CD14-positive monocyte (primary cell): Measurements from ENCODE around the gene FAM240A. TPM values are rescaled to one million over a fixed set of nuclear protein-coding genes. Genes with fewer than 3 reads are reported as not detected.

ENCODE experiments used
- DNase-seq, 3 donors: peaks; one replicate each; pipeline ENCODE4 v3.0.0-alpha.2; 2011 to 2022
- H2AFZ ChIP-seq: 2 replicates; pipeline ENCODE4 v1.6.0; 2012; ENCODE audit warnings: mild to moderate bottlenecking, low read depth, low read length, inconsistent platforms; ENCODE audit not compliant: insufficient read depth, poor library complexity, severe bottlenecking
- H3K27ac ChIP-seq, 2 donors: 1 replicate in 1 of 2; 2 replicates in 1 of 2; pipeline ENCODE4 v1.5.1; 2012 to 2013; ENCODE audit warnings: low read length in 2 of 2, control low read depth in 1 of 2, inconsistent platforms in 1 of 2, low read depth in 1 of 2, mild to moderate bottlenecking in 1 of 2
- H3K27me3 ChIP-seq, 2 donors: one replicate each; pipeline versions ENCODE4 v1.6.0 to v1.6.1; 2011 to 2013; ENCODE audit warnings: low read length in 2 of 2; ENCODE audit not compliant: control insufficient read depth in 2 of 2, insufficient read depth in 2 of 2
- H3K36me3 ChIP-seq, 2 donors: replicated peaks in 1 of 2; 1 replicate in 1 of 2; 2 replicates in 1 of 2; pipeline versions ENCODE4 v1.5.1 to v1.6.1; 2012 to 2013; ENCODE audit warnings: low read length in 2 of 2, control low read depth in 1 of 2, inconsistent platforms in 1 of 2, mild to moderate bottlenecking in 1 of 2; ENCODE audit not compliant: insufficient read depth in 2 of 2, control insufficient read depth in 1 of 2
- H3K4me1 ChIP-seq, 2 donors: 1 replicate in 1 of 2; 2 replicates in 1 of 2; pipeline versions ENCODE4 v1.5.1 to v1.6.1; 2012 to 2013; ENCODE audit warnings: low read length in 2 of 2, control low read depth in 1 of 2, inconsistent platforms in 1 of 2, mild to moderate bottlenecking in 1 of 2, moderate library complexity in 1 of 2; ENCODE audit not compliant: insufficient read depth in 2 of 2, control insufficient read depth in 1 of 2
- H3K4me2 ChIP-seq: replicated peaks from 2 replicates; pipeline ENCODE3; 2012; ENCODE audit warnings: low read length, moderate library complexity, mild to moderate bottlenecking; ENCODE audit not compliant: poor library complexity, severe bottlenecking; ENCODE audit errors: extremely low read depth
- H3K4me3 ChIP-seq, 3 experiments: fragments of 200-600 bp in 1 of 3; sonication (generic) in 1 of 3; replicated peaks in 1 of 3; 1 replicate in 2 of 3; 2 replicates in 1 of 3; pipeline ENCODE4 v1.5.1; 2011 to 2013; ENCODE audit warnings: low read length in 3 of 3, mild to moderate bottlenecking in 3 of 3, control low read depth in 2 of 3, low read depth in 2 of 3, inconsistent platforms in 1 of 3, moderate library complexity in 1 of 3
- H3K79me2 ChIP-seq: 2 replicates; pipeline ENCODE4 v1.6.0; 2012; ENCODE audit warnings: mild to moderate bottlenecking, control low read depth, inconsistent platforms, low read length, moderate library complexity; ENCODE audit not compliant: insufficient read depth
- H3K9ac ChIP-seq: 2 replicates; pipeline ENCODE4 v1.6.0; 2017; ENCODE audit warnings: low read length, mild to moderate bottlenecking; ENCODE audit not compliant: insufficient read depth, poor library complexity, severe bottlenecking
- H3K9me3 ChIP-seq, 2 donors: replicated peaks in 1 of 2; 1 replicate in 1 of 2; 2 replicates in 1 of 2; pipeline versions ENCODE4 v1.5.1 to v1.6.1; 2012 to 2013; ENCODE audit warnings: low read length in 2 of 2, control low read depth in 1 of 2; ENCODE audit not compliant: control insufficient read depth in 1 of 2, insufficient read depth in 1 of 2
- H4K20me1 ChIP-seq: 2 replicates; pipeline ENCODE4 v1.6.0; 2012; ENCODE audit warnings: mild to moderate bottlenecking, low read length, control low read depth, moderate library complexity; ENCODE audit not compliant: insufficient read depth
- H3K27ac Mint-ChIP-seq, 7 donors: one replicate each; pipeline ENCODE4 v1.8.0; 2020; ENCODE audit warnings: mild to moderate bottlenecking in 7 of 7, mixed read lengths in 7 of 7, moderate library complexity in 6 of 7, inconsistent platforms in 2 of 7
- H3K27me3 Mint-ChIP-seq, 3 donors: one replicate each; pipeline ENCODE4 v1.8.0; 2021 to 2022; ENCODE audit warnings: low read depth in 3 of 3, mild to moderate bottlenecking in 3 of 3, mixed read lengths in 3 of 3, moderate library complexity in 3 of 3, inconsistent platforms in 1 of 3
- H3K36me3 Mint-ChIP-seq, 2 donors: one replicate each; pipeline ENCODE4 v1.8.0; 2020; ENCODE audit warnings: mixed read lengths in 2 of 2, inconsistent platforms in 1 of 2, mild to moderate bottlenecking in 1 of 2
- H3K4me1 Mint-ChIP-seq: one replicate; pipeline ENCODE4 v1.8.0; 2020; ENCODE audit warnings: mild to moderate bottlenecking, mixed read lengths
- H3K4me3 Mint-ChIP-seq, 2 donors: one replicate each; pipeline ENCODE4 v1.8.0; 2020; ENCODE audit warnings: mild to moderate bottlenecking in 2 of 2, mixed read lengths in 2 of 2, moderate library complexity in 1 of 2
- H3K9me3 Mint-ChIP-seq, 7 donors: one replicate each; pipeline ENCODE4 v1.8.0; 2020 to 2022; ENCODE audit warnings: mixed read lengths in 7 of 7, mild to moderate bottlenecking in 6 of 7, moderate library complexity in 6 of 7, inconsistent platforms in 2 of 7
- CTCF ChIP-seq: fragments of 200-600 bp; IDR thresholded peaks from one replicate; pipeline ENCODE4 v1.8.0; 2022; ENCODE audit warnings: antibody characterized with exemption, mild to moderate bottlenecking
- WGBS: methylation state at CpG from one replicate; pipeline ENCODE4 v1.1.5; 2013; ENCODE audit warnings: missing lambda C conversion rate; ENCODE audit not compliant: insufficient coverage; 5-methylcytosine and 5-hydroxymethylcytosine counted together
- intact Hi-C, 2 donors: fragments of 100-400 bp; cut with micrococcal nuclease; formaldehyde crosslinking; loops; one replicate each; pipeline versions ENCODE4 v1.15.0 to v1.15.1; 2023
- polyA plus RNA-seq, 3 donors: library from polyadenylated mRNA; depleted of rRNA in 1 of 3; unstranded in 2 of 3; stranded (reverse) in 1 of 3; fragments of 300-500 nt in 2 of 3; fragments of >200 nt in 1 of 3; fragmentation: Illumina TruSeq in 2 of 3; gene quantifications; 1 replicate in 2 of 3; 2 replicates in 1 of 3; pipeline ENCODE4 v1.2.3, GENCODE V29; 2012 to 2021

Gene FAM240A
- polyA plus RNA-seq, 3 donors, result not detected

GRCh38 chr3:46580675-46581074 is 31.6 kb upstream of the FAM240A start:
- Histone ChIP-seq H2AFZ (no peak overlapping the region), H3K9me3 (no peaks in the 10 kb centered on the region), H3K27me3 (peaks cover 0 to 22% of the 10 kb centered on the region in 2 donors), H3K4me1 (no peaks in the 10 kb centered on the region), H3K27ac (no peak overlapping the region), H3K9ac (no peak overlapping the region), H3K36me3 (no peaks in the 10 kb centered on the region), H4K20me1 (no peaks in the 10 kb centered on the region), H3K4me3 (no peak overlapping the region), H3K4me2 (no peak overlapping the region), H3K79me2 (no peaks in the 10 kb centered on the region)
- Mint-ChIP-seq H3K4me1 (peaks cover 6% of the 10 kb centered on the region), H3K27ac (peak overlapping the region in 2 of 7 donors; percentile 15 to 43), H3K9me3 (peaks cover 0 to 2% (median 0%) of the 10 kb centered on the region in 7 donors), H3K4me3 (no peak overlapping the region), H3K36me3 (no peaks in the 10 kb centered on the region), H3K27me3 (peaks cover 16 to 31% (median 18%) of the 10 kb centered on the region in 3 donors)
- DNase-seq, result no peak
- TF ChIP-seq CTCF, result no peak
- intact Hi-C loops, result no loop called here
- WGBS, result 91% methylated on average over 1 of the region's 1 CpG

- Mint-ChIP-seq H3K36me3 (no peaks in the 10 kb centered on the region), H3K9me3 (peaks cover 0 to 2% (median 0%) of the 10 kb centered on the region in 7 donors), H3K27ac (no peak overlapping the region), H3K27me3 (peaks cover 2 to 6% (median 5%) of the 10 kb centered on the region in 3 donors), H3K4me1 (no peaks in the 10 kb centered on the region), H3K4me3 (no peak overlapping the region)
- Histone ChIP-seq H3K4me1 (no peaks in the 10 kb centered on the region), H3K9ac (no peak overlapping the region), H2AFZ (no peak overlapping the region), H3K36me3 (no peaks in the 10 kb centered on the region), H3K27ac (no peak overlapping the region), H3K4me3 (no peak overlapping the region), H3K4me2 (no peak overlapping the region), H3K79me2 (no peaks in the 10 kb centered on the region), H3K9me3 (no peaks in the 10 kb centered on the region), H4K20me1 (no peaks in the 10 kb centered on the region), H3K27me3 (no peaks in the 10 kb centered on the region)
- intact Hi-C loops, result no loop called here
- 88% methylated on average over 4 of the region's 7 CpGs for WGBS
- DNase-seq, result no peak
- TF ChIP-seq CTCF, result no peak
Observed at GRCh38 chr3:46584598-46585467, 27.5 kb upstream of the FAM240A start.
